Hepatocyte (in vitro differentiated cells): ENCODE results near the gene SMIM12. TPM values are rescaled to one million over a fixed set of nuclear protein-coding genes. Genes with fewer than 3 reads are reported as not detected.

ENCODE experiments used
- DNase-seq: peaks from one replicate; pipeline ENCODE4 v3.0.0-alpha.2; 2016; ENCODE audit warnings: low spot score
- H2AFZ ChIP-seq: fragments of 200-600 bp; sonication (generic); 2 replicates; pipeline ENCODE4 v1.6.0; 2016; ENCODE audit warnings: antibody characterized with exemption, mild to moderate bottlenecking
- H3K27ac ChIP-seq: fragments of 200-600 bp; sonication (generic); 2 replicates; pipeline ENCODE4 v1.5.1; 2016; ENCODE audit warnings: mild to moderate bottlenecking
- H3K27me3 ChIP-seq: fragments of 200-600 bp; sonication (generic); 2 replicates; pipeline ENCODE4 v1.6.1; 2016
- H3K36me3 ChIP-seq: fragments of 200-600 bp; sonication (generic); replicated peaks from 2 replicates; pipeline ENCODE4 v1.5.1; 2016; ENCODE audit warnings: low read depth; ENCODE audit not compliant: insufficient read depth
- H3K4me1 ChIP-seq: fragments of 200-600 bp; sonication (generic); 2 replicates; pipeline ENCODE4 v1.5.1; 2016; ENCODE audit warnings: mild to moderate bottlenecking, moderate library complexity; ENCODE audit not compliant: insufficient read depth
- H3K4me2 ChIP-seq: fragments of 200-600 bp; sonication (generic); 2 replicates; pipeline ENCODE4 v1.6.0; 2016
- H3K4me3 ChIP-seq: fragments of 200-600 bp; sonication (generic); 2 replicates; pipeline ENCODE4 v1.5.1; 2016; ENCODE audit warnings: mild to moderate bottlenecking
- H3K79me2 ChIP-seq: fragments of 200-600 bp; sonication (generic); 2 replicates; pipeline ENCODE4 v1.6.0; 2017; ENCODE audit warnings: mild to moderate bottlenecking
- H3K9me2 ChIP-seq: fragments of 200-600 bp; sonication (generic); replicated peaks from 2 replicates; pipeline ENCODE4 v1.6.0; 2017; ENCODE audit warnings: mild to moderate bottlenecking; ENCODE audit not compliant: insufficient read depth
- H3K9me3 ChIP-seq: fragments of 200-600 bp; sonication (generic); 2 replicates; pipeline ENCODE4 v1.5.1; 2016; ENCODE audit warnings: low read depth, mild to moderate bottlenecking
- H4K20me1 ChIP-seq: fragments of 200-600 bp; sonication (generic); 2 replicates; pipeline ENCODE4 v1.6.0; 2016; ENCODE audit warnings: mild to moderate bottlenecking; ENCODE audit not compliant: insufficient read depth, poor library complexity, severe bottlenecking
- EZH2 ChIP-seq: fragments of 200-600 bp; sonication (generic); IDR thresholded peaks from 2 replicates; pipeline ENCODE4 v1.6.1; 2016; ENCODE audit warnings: antibody characterized with exemption, mild to moderate bottlenecking, borderline replicate concordance
- EZH2phosphoT487 ChIP-seq: fragments of 200-600 bp; sonication (generic); IDR thresholded peaks from one replicate; pipeline ENCODE4 v1.6.1; 2018; ENCODE audit warnings: antibody characterized with exemption, mild to moderate bottlenecking, low read depth, moderate library complexity; ENCODE audit not compliant: unreplicated experiment, severe bottlenecking
- WGBS: methylation state at CpG from one replicate; pipeline ENCODE4 v1.1.6; 2016; ENCODE audit warnings: low lambda C conversion rate; ENCODE audit errors: missing lambda C conversion rate; 5-methylcytosine and 5-hydroxymethylcytosine counted together
- polyA plus RNA-seq: library from polyadenylated mRNA; unstranded; fragments of >200 nt; fragmentation: Nextera tagmentation; extraction: Ambion mirVana; gene quantifications from 2 replicates; pipeline ENCODE4 v1.2.1, GENCODE V29; 2016
- total RNA-seq: library from RNA; depleted of rRNA; stranded (reverse); fragments of >200 nt; gene quantifications from 2 replicates; pipeline ENCODE4 v1.2.3, GENCODE V29; 2014
- TF ChIP-seq, protein P1 (sequence below): fragments of 200-600 bp; sonication (generic); IDR thresholded peaks from 2 replicates; pipeline ENCODE4 v1.5.1; 2016; ENCODE audit warnings: antibody characterized with exemption, mild to moderate bottlenecking; ENCODE audit not compliant: poor library complexity

SMIM12 gene
- total and polyA plus RNA-seq, 2 experiments from 2014 or later: 21.9 to 53.8 TPM

DNA sequence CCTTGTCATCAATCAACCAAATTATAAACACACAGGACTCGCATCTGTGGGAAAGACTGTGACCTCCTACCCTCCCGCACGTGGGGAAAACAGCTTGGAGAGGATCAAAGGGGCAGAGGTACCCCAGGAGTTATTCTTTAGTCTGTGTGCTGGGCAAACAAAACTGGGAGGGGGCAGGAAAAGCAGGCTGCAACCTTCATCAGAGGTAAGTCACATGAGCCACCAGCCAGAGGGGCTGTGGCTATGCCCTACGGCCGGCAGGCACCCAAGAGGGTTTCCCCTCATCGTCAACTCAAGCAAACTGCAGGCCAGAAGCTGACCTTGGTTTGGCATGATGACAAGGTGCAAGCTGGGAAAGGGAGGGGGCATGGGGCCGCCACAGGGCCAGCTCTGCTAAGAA, 12.5 kb downstream of the SMIM12 start:
- no peak for TF ChIP-seq EZH2
- TF ChIP-seq, protein P1, sequence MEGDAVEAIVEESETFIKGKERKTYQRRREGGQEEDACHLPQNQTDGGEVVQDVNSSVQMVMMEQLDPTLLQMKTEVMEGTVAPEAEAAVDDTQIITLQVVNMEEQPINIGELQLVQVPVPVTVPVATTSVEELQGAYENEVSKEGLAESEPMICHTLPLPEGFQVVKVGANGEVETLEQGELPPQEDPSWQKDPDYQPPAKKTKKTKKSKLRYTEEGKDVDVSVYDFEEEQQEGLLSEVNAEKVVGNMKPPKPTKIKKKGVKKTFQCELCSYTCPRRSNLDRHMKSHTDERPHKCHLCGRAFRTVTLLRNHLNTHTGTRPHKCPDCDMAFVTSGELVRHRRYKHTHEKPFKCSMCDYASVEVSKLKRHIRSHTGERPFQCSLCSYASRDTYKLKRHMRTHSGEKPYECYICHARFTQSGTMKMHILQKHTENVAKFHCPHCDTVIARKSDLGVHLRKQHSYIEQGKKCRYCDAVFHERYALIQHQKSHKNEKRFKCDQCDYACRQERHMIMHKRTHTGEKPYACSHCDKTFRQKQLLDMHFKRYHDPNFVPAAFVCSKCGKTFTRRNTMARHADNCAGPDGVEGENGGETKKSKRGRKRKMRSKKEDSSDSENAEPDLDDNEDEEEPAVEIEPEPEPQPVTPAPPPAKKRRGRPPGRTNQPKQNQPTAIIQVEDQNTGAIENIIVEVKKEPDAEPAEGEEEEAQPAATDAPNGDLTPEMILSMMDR: no peak
- TF ChIP-seq EZH2phosphoT487: no peak
- H3K4me1 ChIP-seq: peaks cover 11% of the 10 kb centered on the region
- no peak for DNase-seq
- WGBS: 68% methylated on average over 7 of the region's 7 CpGs
- H3K4me3 ChIP-seq: no peak overlapping the region
- peaks cover 12% of the 10 kb centered on the region for H3K79me2 ChIP-seq
- H3K36me3 ChIP-seq: no peaks in the 10 kb centered on the region
- no peaks in the 10 kb centered on the region for H3K27me3 ChIP-seq
- no peak overlapping the region for H3K27ac ChIP-seq
- no peak overlapping the region for H2AFZ ChIP-seq
- no peaks in the 10 kb centered on the region for H4K20me1 ChIP-seq
- H3K9me3 ChIP-seq: no peaks in the 10 kb centered on the region
- no peaks in the 10 kb centered on the region for H3K9me2 ChIP-seq
- H3K4me2 ChIP-seq: no peak overlapping the region

DNA sequence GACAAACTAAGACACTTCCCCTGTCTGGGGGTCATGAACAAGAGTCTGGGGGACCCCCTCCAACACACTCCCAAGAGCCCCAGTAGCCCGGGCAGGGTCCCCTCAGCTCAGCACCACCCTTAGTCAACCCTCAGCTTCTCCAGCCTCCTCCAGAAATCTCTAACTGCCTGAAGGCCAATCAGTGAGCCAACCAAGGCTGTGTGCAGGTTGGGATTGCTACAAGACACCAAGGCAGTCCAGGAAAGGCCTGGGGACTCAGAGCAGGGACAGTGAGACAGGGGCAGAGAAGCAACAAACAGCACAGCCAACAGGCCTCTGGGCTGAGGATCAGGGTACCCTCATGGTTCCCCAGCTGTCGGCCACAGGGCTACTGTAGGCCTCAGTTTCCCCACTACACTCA, 13.3 kb downstream of the SMIM12 start:
- H3K9me2 ChIP-seq: no peaks in the 10 kb centered on the region
- H2AFZ ChIP-seq: no peak overlapping the region
- no peaks in the 10 kb centered on the region for H3K27me3 ChIP-seq
- peaks cover 18% of the 10 kb centered on the region for H3K4me1 ChIP-seq
- H3K9me3 ChIP-seq: no peaks in the 10 kb centered on the region
- H3K27ac ChIP-seq: no peak overlapping the region
- H3K79me2 ChIP-seq: peaks cover 6% of the 10 kb centered on the region
- H4K20me1 ChIP-seq: no peaks in the 10 kb centered on the region
- H3K36me3 ChIP-seq: no peaks in the 10 kb centered on the region
- no peak overlapping the region for H3K4me2 ChIP-seq
- no peak overlapping the region for H3K4me3 ChIP-seq
- WGBS: 86% methylated on average over 2 of the region's 2 CpGs
- no peak for DNase-seq
- no peak for TF ChIP-seq EZH2phosphoT487
- no peak for TF ChIP-seq EZH2
- TF ChIP-seq, protein P1: no peak

DNA sequence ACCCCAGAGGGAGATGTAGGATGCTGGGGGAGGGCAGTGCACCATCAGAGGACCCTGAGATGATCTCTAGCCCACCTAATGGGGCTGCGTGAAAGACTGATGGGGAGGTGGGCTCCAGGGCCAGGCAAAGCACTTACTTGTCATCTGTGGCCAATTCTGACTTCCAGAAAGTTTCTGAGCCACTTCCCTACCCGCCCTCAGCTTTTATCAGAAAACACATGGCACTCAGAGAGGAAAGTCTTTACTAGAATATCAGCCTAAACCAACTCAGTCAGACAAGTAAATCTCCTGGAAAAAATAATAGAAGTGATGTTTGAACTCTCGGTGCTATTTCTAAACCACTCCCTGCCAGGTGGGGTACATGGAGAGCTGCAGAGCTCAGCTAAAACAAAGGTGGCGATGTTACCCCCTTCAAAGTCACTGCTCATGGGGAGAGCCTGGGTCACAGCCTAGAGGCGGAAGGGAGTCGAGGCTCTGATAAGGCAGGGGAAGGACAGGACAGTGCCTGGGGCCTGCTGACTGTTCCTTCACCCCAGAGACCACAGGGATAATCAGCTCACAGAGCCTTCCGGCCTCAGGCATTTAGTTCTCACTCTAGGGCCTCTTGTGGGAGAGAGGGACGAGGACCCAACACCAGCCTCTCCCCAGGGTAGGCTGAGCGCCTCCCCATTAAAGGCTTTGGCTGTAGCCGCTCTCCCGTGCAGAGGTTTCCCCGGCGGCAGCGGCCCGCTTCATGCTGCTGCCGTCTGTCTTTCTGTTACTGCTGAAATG, 14.2 kb downstream of the SMIM12 start:
- no peaks in the 10 kb centered on the region for H3K27me3 ChIP-seq
- H2AFZ ChIP-seq: no peak overlapping the region
- 67% methylated on average over 16 of the region's 16 CpGs for WGBS
- H3K79me2 ChIP-seq: peaks cover 4% of the 10 kb centered on the region
- H3K9me3 ChIP-seq: no peaks in the 10 kb centered on the region
- TF ChIP-seq, protein P1: no peak
- TF ChIP-seq EZH2: no peak
- no peak for TF ChIP-seq EZH2phosphoT487
- H3K36me3 ChIP-seq: no peaks in the 10 kb centered on the region
- H3K4me1 ChIP-seq: peaks cover 18% of the 10 kb centered on the region
- no peak overlapping the region for H3K4me2 ChIP-seq
- no peaks in the 10 kb centered on the region for H3K9me2 ChIP-seq
- H3K27ac ChIP-seq: no peak overlapping the region
- no peaks in the 10 kb centered on the region for H4K20me1 ChIP-seq
- H3K4me3 ChIP-seq: no peak overlapping the region
- DNase-seq: no peak
